GM18526 (cell line): ENCODE data around the gene IDI2.

Source experiments
- POLR2A ChIP-seq: IDR thresholded peaks from 3 replicates; pipeline ENCODE4 v1.6.1; 2011; ENCODE audit not compliant: insufficient read length; ENCODE audit errors: extremely low read depth

The IDI2 gene

GRCh38 chr10:1050554-1050953 lies 24.9 kb upstream of the IDI2 start:
- no peak for TF ChIP-seq POLR2A

- TF ChIP-seq POLR2A: no peak
Observed at GRCh38 chr10:1050145-1050544, 24.5 kb upstream of the IDI2 start.

DNA sequence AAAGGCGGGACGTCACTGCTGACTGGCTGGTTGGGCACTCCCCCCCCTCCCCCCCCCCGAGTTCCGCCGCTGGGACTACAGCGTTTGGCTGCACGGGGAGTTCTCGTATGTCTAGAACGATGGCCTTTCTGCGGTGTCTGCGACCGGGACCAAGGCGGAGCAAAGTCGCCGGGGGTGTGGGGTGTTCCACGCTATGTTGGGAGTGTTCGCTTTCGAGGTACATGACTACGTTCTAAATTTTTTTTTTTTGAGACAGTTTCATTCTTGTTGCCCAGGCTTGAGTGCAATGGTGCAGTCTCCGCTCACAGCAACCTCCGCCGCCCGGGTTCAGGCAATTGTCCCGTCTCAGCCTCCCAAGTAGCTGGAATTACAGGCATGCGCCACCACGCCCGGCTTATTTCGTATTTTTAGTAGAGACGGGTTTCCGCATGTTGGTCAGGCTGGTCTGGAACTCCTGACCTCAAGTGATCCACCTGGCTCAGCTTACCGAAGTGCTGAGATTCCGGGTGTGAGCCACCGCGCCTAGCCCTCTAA lies 23.8 kb upstream of the IDI2 start:
- TF ChIP-seq POLR2A: no peak

- TF ChIP-seq POLR2A: peak; percentile 99
Observed at GRCh38 chr10:1048732-1049424, 23.2 kb upstream of the IDI2 start, which contains the start of gene IDI1. Gene IDI1, minus strand, starts transcription at chr10:1049119. Its CDS starts 116 bp downstream, at chr10:1049003.

DNA sequence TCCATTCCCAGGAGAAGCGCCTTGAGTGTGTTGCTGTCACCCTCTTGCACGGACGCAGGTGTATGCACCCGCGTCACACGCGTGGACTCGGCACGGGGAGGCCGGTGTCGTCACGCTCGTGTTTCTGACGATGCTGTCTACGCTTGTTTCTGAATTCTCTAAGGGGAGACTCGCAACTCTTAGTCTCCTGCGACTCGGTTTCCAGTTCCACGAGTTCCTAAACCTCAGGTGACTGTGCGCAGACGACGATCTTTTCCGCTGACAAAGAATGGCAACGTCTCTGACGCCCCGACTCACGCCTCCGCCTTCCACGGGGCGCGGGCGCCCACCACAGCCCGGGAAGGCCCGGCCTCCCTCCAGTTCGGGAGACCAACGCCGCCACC lies 22.7 kb upstream of the IDI2 start:
- no peak for TF ChIP-seq POLR2A

DNA sequence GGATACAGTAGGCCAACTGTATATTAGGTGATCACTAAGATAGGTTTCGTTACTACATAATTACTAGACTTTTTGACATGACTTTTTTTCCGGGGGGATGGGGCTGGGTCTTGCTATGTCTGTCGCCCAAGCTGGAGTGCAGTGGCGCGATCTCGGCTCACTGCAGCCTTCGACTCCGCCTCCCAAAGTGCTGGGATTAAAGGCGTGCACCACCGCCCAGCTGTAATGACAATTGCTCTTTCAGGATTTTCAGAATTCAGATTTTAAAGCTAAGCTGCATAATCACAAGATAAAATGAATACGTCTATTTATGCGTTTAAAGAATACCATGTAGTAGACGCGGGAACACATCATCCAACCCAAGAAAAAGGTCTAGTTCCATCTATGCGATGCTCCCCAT lies 22.3 kb upstream of the IDI2 start:
- TF ChIP-seq POLR2A: no peak

- TF ChIP-seq POLR2A: no peak
Observed at GRCh38 chr10:1045415-1045814, 19.8 kb upstream of the IDI2 start.

- no peak for TF ChIP-seq POLR2A
Observed at GRCh38 chr10:1044964-1045363, 19.3 kb upstream of the IDI2 start.

- peak; percentile 3 for TF ChIP-seq POLR2A
Observed at GRCh38 chr10:1044146-1044545, 18.5 kb upstream of the IDI2 start.

- peak; percentile 11 for TF ChIP-seq POLR2A
Observed at GRCh38 chr10:1043532-1043995, 17.9 kb upstream of the IDI2 start.

GRCh38 chr10:1041514-1041913 lies 15.9 kb upstream of the IDI2 start:
- no peak for TF ChIP-seq POLR2A

- TF ChIP-seq POLR2A: no peak
Observed at GRCh38 chr10:1040133-1040532, 14.5 kb upstream of the IDI2 start.

DNA sequence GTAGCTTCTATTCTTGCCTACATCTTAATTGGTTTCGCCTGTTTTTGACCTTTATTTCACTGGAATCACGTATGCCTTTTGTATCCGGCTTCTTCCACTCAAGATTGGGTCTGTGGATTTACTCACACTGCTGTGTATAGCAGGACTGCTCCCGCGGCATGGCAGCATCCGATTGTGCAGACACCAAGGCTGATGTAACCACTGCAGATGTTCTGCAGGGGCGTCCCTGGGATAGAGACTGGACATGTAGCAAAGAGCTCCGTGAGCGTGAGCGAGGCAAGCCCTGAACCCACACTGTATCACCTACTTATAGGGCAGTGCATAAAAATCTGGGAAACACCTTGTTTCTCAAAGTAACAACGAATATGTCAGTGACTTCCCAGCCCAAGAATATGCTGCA lies 11.4 kb upstream of the IDI2 start:
- no peak for TF ChIP-seq POLR2A

- no peak for TF ChIP-seq POLR2A
Observed at GRCh38 chr10:1036341-1036791, 10.7 kb upstream of the IDI2 start.

DNA sequence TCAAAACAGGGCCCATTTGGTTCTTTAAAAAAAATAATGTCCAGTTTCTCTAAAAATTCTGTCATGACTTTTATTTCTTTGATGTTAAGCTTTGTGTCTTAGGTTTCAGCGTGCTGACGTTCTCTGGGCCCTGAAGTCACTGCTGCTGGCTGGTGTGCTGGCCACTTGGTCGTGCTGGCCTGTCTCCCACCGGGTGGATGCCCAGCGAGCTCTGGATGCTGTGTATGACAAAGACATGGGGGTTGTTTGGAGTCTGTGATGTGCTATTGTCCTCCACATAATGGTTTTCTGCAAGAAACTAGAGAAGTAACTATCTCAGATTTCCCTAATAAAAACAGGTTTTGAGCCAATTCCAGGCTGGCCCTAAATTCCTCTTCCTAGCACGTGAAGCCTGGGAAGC lies 9.5 kb upstream of the IDI2 start:
- TF ChIP-seq POLR2A: no peak

- TF ChIP-seq POLR2A: no peak
Observed at GRCh38 chr10:1034758-1035157, 9.1 kb upstream of the IDI2 start.

DNA sequence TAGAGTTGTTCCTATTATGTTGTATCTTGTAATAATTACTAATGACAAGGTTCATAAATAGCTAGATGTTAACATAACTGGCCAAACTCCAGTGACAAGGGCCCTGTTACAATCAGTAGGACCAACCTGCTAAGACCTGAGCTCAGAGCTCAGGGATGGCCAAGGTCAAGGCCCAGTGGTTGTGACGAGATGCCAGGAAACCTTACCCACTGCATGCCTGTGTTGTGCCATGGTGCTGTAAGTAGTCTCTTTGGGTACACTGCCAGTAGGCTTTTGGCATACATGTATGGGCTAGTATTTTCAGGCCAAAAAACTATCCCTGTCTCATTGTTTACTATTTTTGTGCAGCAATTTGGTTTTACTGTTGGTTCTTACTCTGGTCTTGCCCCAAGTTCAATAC lies 7.9 kb upstream of the IDI2 start:
- TF ChIP-seq POLR2A: no peak

- TF ChIP-seq POLR2A: no peak
Observed at GRCh38 chr10:1029838-1030237, 4.2 kb upstream of the IDI2 start.

DNA sequence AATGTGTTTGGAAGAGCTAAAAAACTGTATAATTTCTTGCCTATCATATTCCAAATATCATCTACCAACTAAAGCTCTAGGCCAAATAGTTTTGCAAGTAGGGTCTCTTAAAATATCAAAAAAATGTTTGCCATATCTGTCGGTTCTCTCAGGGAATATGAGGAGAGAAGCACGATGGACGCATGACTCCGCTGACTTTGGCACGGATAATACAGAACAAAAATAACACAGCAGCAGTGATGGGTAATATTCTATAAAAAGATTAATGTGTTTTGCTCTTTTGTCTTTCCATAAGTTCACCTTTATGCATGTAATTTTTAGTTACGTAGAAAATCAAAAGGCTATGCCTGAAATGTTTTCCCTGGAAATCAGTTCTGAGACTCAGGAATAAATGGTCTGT lies 919 bp upstream of the IDI2 start:
- TF ChIP-seq POLR2A: no peak
